GM13976 (cell line): ENCODE measurements around the gene SLC1A7.

ENCODE experiments used
- DNase-seq: peaks from one replicate; pipeline ENCODE4 v3.0.0; 2012; ENCODE audit warnings: low spot score
- in situ Hi-C: fragments of 300-500 bp; cut with MboI; formaldehyde crosslinking; loops from one replicate; pipeline ENCODE4 v1.12.0; 2022; ENCODE audit warnings: low sequenced_read_pairs, mixed read lengths, inconsistent platforms; ENCODE audit not compliant: unreplicated experiment
- TF ChIP-seq, protein P1 (sequence below): IDR thresholded peaks from 2 replicates; pipeline ENCODE4 v1.5.1; 2012; ENCODE audit warnings: borderline replicate concordance, mild to moderate bottlenecking; ENCODE audit not compliant: insufficient read depth; ENCODE audit errors: extremely low read depth, missing control alignments, control extremely low read depth

The SLC1A7 gene

DNA sequence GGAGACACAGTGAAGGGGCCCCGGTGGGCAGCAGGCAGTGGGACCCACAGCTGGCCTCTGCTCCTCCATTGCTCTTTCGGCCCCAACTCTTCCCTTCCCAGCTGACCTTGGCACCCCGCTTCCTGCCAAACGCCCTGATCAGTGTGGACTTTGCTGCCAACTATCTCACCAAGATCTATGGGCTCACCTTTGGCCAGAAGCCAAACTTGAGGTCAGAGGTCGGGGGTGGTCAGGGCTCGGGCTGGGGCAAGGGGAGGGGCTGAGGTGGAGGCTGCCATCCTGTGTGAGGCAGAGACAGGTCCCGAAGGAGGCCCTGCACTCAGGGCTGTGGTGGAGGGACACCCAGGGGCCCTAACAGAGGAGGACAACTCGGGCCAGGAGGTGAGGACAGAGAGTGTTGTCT is 66.7 kb downstream of the SLC1A7 start:
- in situ Hi-C loops: no loop called here
- TF ChIP-seq, protein P1, sequence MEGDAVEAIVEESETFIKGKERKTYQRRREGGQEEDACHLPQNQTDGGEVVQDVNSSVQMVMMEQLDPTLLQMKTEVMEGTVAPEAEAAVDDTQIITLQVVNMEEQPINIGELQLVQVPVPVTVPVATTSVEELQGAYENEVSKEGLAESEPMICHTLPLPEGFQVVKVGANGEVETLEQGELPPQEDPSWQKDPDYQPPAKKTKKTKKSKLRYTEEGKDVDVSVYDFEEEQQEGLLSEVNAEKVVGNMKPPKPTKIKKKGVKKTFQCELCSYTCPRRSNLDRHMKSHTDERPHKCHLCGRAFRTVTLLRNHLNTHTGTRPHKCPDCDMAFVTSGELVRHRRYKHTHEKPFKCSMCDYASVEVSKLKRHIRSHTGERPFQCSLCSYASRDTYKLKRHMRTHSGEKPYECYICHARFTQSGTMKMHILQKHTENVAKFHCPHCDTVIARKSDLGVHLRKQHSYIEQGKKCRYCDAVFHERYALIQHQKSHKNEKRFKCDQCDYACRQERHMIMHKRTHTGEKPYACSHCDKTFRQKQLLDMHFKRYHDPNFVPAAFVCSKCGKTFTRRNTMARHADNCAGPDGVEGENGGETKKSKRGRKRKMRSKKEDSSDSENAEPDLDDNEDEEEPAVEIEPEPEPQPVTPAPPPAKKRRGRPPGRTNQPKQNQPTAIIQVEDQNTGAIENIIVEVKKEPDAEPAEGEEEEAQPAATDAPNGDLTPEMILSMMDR: no peak
- no peak for DNase-seq

GRCh38 chr1:53075206-53075605 is 67.2 kb downstream of the SLC1A7 start:
- TF ChIP-seq, protein P1: no peak
- in situ Hi-C loops: no loop called here
- DNase-seq: no peak

GRCh38 chr1:53074313-53075154 is 67.9 kb downstream of the SLC1A7 start:
- in situ Hi-C loops: no loop called here
- TF ChIP-seq, protein P1: no peak
- no peak for DNase-seq

- in situ Hi-C loops: no loop called here
- no peak for DNase-seq
- TF ChIP-seq, protein P1: no peak
Measured at GRCh38 chr1:53073868-53074311, 68.5 kb downstream of the SLC1A7 start.

DNA sequence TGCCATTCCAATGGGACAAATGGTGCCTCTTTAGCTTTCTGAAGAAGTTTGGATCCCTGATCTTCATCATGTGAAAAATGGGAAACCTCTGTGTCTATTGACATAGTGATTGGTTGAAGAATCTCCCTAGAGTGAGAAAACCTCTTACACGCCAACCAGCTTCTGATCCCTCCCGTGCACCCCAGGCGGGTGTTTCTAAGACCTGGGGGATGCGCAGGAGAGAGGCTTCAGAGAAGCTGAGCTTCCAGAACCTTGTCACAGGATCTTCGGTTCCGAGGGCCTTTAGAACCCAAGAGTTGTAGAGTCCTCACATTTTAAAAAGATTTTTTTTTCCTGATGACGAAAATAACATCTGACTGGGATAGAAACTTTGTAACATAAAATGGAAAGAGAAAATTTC is 69.2 kb downstream of the SLC1A7 start:
- in situ Hi-C loops: no loop called here

GRCh38 chr1:53071915-53072314 is 70.5 kb downstream of the SLC1A7 start:
- in situ Hi-C loops: no loop called here
- TF ChIP-seq, protein P1: no peak
- DNase-seq: no peak

More for the DNA sequence above, 69.2 kb downstream of the SLC1A7 start:
- no peak for DNase-seq
- TF ChIP-seq, protein P1: no peak
